ENCODE results near the gene SZT2. TPM values are rescaled to one million over a fixed set of nuclear protein-coding genes. Genes with fewer than 3 reads are reported as not detected.

The SZT2 gene
- 17.0 and 20.3 TPM in 2 replicates for total RNA-seq

DNA sequence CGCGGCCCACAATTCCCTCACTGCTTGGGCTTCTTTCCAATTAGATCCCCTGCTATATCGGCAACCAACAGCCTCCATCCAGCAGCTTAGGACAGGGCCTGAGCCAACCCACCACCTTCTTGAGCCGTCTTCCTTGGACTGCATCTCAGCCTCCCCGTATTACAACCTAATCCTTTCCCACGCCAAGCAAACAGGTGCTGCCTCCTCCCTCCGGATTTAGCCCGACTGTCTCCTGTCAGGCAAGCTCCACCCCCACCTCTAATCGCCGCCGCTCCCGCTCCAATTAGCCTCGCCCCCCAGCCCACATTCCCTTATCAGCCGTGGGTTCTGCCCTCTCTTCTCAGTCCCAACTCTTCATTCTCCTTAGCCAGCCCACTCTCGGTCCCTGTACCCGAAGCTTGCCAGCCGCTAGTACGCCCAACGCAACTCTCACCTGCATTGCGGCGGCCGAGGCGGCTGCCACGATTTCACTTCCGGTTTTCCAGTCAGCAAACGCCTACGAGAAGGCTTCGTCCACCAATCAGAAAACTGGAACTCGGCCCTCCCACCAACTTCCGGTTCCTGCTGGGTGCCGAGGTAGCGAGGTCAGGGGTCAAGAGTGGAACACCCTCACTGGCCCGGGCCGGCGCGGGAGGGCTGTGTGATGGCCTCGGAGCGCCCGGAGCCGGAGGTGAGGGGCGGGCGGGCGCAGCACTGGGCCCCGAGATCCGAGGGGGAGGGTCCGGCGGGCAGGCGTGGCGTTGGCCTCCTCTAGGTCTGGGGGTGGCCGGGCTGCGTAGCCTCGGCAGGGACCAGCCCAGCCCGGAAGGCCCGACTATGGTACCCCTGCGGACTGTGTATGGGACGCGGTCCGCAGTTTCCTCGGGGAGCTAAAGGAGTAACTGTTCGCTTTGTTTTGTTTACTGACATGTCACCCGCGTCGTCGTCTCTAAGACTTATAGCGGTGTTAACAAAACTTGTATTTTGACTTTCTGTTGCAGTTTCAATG, at the start of gene SZT2, which contains the start of gene MED8:
SZT2 (plus strand) TSS at position 574 of the 988 bp plus-strand sequence; CDS start at position 644, 70 bp downstream.
MED8 (minus strand) TSS at position 475 of the 988 bp plus-strand sequence; CDS start at position 439, 36 bp downstream.
- Histone ChIP-seq H3K4me3 (ENCODE audit: low read depth, low read length) (peak within 1 kb of the TSS; percentile 81), H3K27me3 (ENCODE audit: control insufficient read depth, insufficient read depth, low read length) (no peaks in the 10 kb centered on the region), H3K36me3 (ENCODE audit: control insufficient read depth, insufficient read depth, low read length) (peaks cover 3% of the 10 kb centered on the region)
- no peak for TF ChIP-seq CTCF (IDR thresholded peaks at IDR 0.05; ENCODE audit: insufficient read depth, low read length, poor library complexity, severe bottlenecking)
- DNase-seq (ENCODE audit: low read depth) = peak; percentile 63

- no peaks in the 10 kb centered on the region for H3K36me3 ChIP-seq (ENCODE audit: control insufficient read depth, insufficient read depth, low read length)
- no peaks in the 10 kb centered on the region for H3K27me3 ChIP-seq (ENCODE audit: control insufficient read depth, insufficient read depth, low read length)
- TF ChIP-seq CTCF (IDR thresholded peaks at IDR 0.05; ENCODE audit: insufficient read depth, low read length, poor library complexity, severe bottlenecking) = no peak
- H3K4me3 ChIP-seq (ENCODE audit: low read depth, low read length) = no peak overlapping the region
- DNase-seq (ENCODE audit: low read depth) = no peak
These were observed 49.1 kb upstream of the SZT2 start for GRCh38 chr1:43340559-43340958.

DNA sequence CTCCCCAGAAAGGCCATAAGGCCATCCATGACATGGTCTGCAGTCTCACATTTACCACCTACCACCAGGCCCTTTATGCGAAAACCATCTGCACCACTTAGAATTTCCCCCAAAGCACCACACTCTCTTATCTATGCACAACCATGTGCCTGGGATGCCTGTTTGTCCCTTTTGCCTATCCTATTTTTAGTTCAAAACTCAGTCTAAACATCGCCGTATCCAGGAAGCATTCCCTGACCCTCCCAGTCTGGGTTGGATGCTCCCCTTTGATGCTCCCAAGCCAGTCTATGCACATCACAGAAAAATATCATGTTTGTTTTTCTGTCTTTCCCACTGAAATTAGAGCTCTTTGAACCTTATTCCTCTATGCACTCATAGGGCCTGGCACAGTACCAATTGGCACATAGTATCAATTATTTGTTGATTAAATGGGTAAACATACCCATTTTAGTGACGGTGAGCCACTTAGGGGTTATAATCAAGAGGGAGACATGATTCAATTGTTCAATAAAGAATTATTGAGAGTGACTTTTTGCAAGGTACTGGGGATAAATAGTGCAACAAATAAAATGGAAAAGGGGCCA, 45.3 kb upstream of the SZT2 start:
- Histone ChIP-seq H3K4me3 (ENCODE audit: low read depth, low read length) (no peak overlapping the region), H3K36me3 (ENCODE audit: control insufficient read depth, insufficient read depth, low read length) (no peaks in the 10 kb centered on the region), H3K27me3 (ENCODE audit: control insufficient read depth, insufficient read depth, low read length) (no peaks in the 10 kb centered on the region)
- no peak for TF ChIP-seq CTCF (IDR thresholded peaks at IDR 0.05; ENCODE audit: insufficient read depth, low read length, poor library complexity, severe bottlenecking)
- no peak for DNase-seq (ENCODE audit: low read depth)

- DNase-seq (ENCODE audit: low read depth) = no peak
- Histone ChIP-seq H3K27me3 (ENCODE audit: control insufficient read depth, insufficient read depth, low read length) (no peaks in the 10 kb centered on the region), H3K36me3 (ENCODE audit: control insufficient read depth, insufficient read depth, low read length) (no peaks in the 10 kb centered on the region), H3K4me3 (ENCODE audit: low read depth, low read length) (no peak overlapping the region)
- TF ChIP-seq CTCF (IDR thresholded peaks at IDR 0.05; ENCODE audit: insufficient read depth, low read length, poor library complexity, severe bottlenecking) = no peak
These were observed 44.6 kb upstream of the SZT2 start for GRCh38 chr1:43345120-43345519.

GRCh38 chr1:43346636-43347035, 43.1 kb upstream of the SZT2 start:
- no peak for TF ChIP-seq CTCF (IDR thresholded peaks at IDR 0.05; ENCODE audit: insufficient read depth, low read length, poor library complexity, severe bottlenecking)
- Histone ChIP-seq H3K27me3 (ENCODE audit: control insufficient read depth, insufficient read depth, low read length) (no peaks in the 10 kb centered on the region), H3K36me3 (ENCODE audit: control insufficient read depth, insufficient read depth, low read length) (no peaks in the 10 kb centered on the region), H3K4me3 (ENCODE audit: low read depth, low read length) (no peak overlapping the region)
- no peak for DNase-seq (ENCODE audit: low read depth)

Measured in kidney epithelial cell (primary cell).